ENCODE data around the gene ATP1B1. TPM values are rescaled to one million over a fixed set of nuclear protein-coding genes. Genes with fewer than 3 reads are reported as not detected.

The ATP1B1 gene
- total and polyA plus RNA-seq, 9 of the 15 experiments (the other 6 are each of a cell fraction or from before 2014, with no cell fraction given) = 0.76 to 3.0 (median 1.7) TPM

- TF ChIP-seq FOS (IDR thresholded peaks at IDR 0.05; ENCODE audit: extremely low read depth, insufficient read length) (no peak), WHSC1 (IDR thresholded peaks at IDR 0.05; ENCODE audit: low read length) (no peak), ZNF436 (CRISPR knock-in tag; IDR thresholded peaks at IDR 0.05) (no peak), PHF20 (IDR thresholded peaks at IDR 0.05; ENCODE audit: partially characterized antibody) (no peak), XRCC3 (IDR thresholded peaks at IDR 0.05) (no peak), CAMTA2 (CRISPR knock-in tag; conservative IDR thresholded peaks at IDR 0.05) (no peak), SUPT5H (IDR thresholded peaks at IDR 0.05) (no peak), ETV1 (tag; conservative IDR thresholded peaks at IDR 0.05; ENCODE audit: low read depth) (peak; percentile 37; the same call in 1 of the 2 replicates), MAZ (CRISPR knock-in tag; conservative IDR thresholded peaks at IDR 0.05 in 1 of 2, IDR thresholded peaks at IDR 0.05 in 1 of 2) (peak in 1 of 2 experiments; percentile 24; a peak in 3 of 4 replicates)
Observed at GRCh38 chr1:169105434-169106094, 926 bp upstream of the ATP1B1 start (continued).

- Histone ChIP-seq H3K9me1 (ENCODE audit: control insufficient read depth, insufficient read depth, low read length) (no peaks in the 10 kb centered on the region), H3K4me2 (ENCODE audit: insufficient read depth, low read length) (peak overlapping the region; percentile 82), H3K4me3 (peak overlapping the region; percentile 66), H3K27me3 (ENCODE audit: control insufficient read depth in 2 of 2, insufficient read depth in 2 of 2, low read length in 2 of 2) (peaks cover 15 to 40% of the 10 kb centered on the region in 2 experiments), H3K9me3 (replicated peaks; ENCODE audit: control insufficient read depth, insufficient read depth, low read depth, low read length) (no peaks in the 10 kb centered on the region), H3K27ac (ENCODE audit: extremely low read depth, low read depth, low read length) (no peak overlapping the region), H4K20me1 (replicated peaks; ENCODE audit: control insufficient read depth, insufficient read depth, low read length) (no peaks in the 10 kb centered on the region), H2AFZ (ENCODE audit: low read depth, low read length) (peak overlapping the region; percentile 86), H3K4me1 (replicated peaks in 1 of 2; ENCODE audit: control insufficient read depth in 2 of 2, insufficient read depth in 2 of 2, low read length in 2 of 2) (peaks cover 3 to 18% of the 10 kb centered on the region in 2 experiments; a peak in 4 of 5 replicates), H3K79me2 (ENCODE audit: control insufficient read depth, insufficient read depth, low read length) (no peaks in the 10 kb centered on the region), H3K9ac (ENCODE audit: insufficient read depth in 1 of 2, low read depth in 2 of 2, low read length in 2 of 2) (peak overlapping the region; percentile 44 to 94; a peak in 3 of 4 replicates), H3K36me3 (ENCODE audit: control insufficient read depth, insufficient read depth, low read length) (no peaks in the 10 kb centered on the region)
- FAIRE-seq = peak; percentile 59
- intact Hi-C loops (cut with micrococcal nuclease) (loop anchor here (5.0 to 10.0 kb wide), 2 partner anchors 438 to 660 kb away; no protein-coding TSS in a partner anchor), in situ Hi-C loops (cut with MboI) (no loop called here)
- peak; percentile 8 for ATAC-seq
- CTCF ChIA-PET (ENCODE audit: low intra/inter-chr PET ratio) = interaction anchor here (0.6 kb wide), 1 partner anchor 28 kb away, joined by 5 read pairs; no protein-coding TSS in a partner anchor
- WGBS (ENCODE audit: insufficient coverage, low coverage, missing lambda C conversion rate) = 5% methylated on average over 41 of the region's 41 CpGs
- DNase-seq (ENCODE audit: extremely low read depth in 1 of 4, low spot score in 3 of 4) = peak; percentile 22 to 36 (median 30)
- POLR2A ChIA-PET = interaction anchor here (0.6 to 2.0 kb wide), 7 partner anchors 10 to 384 kb away, joined by 3 to 5 read pairs (median 3); no protein-coding TSS in a partner anchor
- TSS peak; percentile 52 for BruUV-seq (replicated peaks)
- TF ChIP-seq IFI16 (CRISPR knock-in tag; IDR thresholded peaks at IDR 0.05) (no peak), XRCC5 (IDR thresholded peaks at IDR 0.05; ENCODE audit: low read depth, low read length) (0 out of 2 replicates have a peak, but pooled peaks have one; percentile 18), STAG1 (CRISPR knock-in tag; IDR thresholded peaks at IDR 0.05; ENCODE audit: borderline replicate concordance) (0 out of 2 replicates have a peak, but pooled peaks have one; percentile 20), ETS1 (conservative IDR thresholded peaks at IDR 0.05; ENCODE audit: control insufficient read depth, low read depth, low read length) (peak; percentile 47; the same call in 1 of the 2 replicates), FOXP4 (CRISPR knock-in tag; IDR thresholded peaks at IDR 0.05; ENCODE audit: borderline replicate concordance) (0 out of 2 replicates have a peak, but pooled peaks have one; percentile 36)
- TF ChIP-seq, protein P1, sequence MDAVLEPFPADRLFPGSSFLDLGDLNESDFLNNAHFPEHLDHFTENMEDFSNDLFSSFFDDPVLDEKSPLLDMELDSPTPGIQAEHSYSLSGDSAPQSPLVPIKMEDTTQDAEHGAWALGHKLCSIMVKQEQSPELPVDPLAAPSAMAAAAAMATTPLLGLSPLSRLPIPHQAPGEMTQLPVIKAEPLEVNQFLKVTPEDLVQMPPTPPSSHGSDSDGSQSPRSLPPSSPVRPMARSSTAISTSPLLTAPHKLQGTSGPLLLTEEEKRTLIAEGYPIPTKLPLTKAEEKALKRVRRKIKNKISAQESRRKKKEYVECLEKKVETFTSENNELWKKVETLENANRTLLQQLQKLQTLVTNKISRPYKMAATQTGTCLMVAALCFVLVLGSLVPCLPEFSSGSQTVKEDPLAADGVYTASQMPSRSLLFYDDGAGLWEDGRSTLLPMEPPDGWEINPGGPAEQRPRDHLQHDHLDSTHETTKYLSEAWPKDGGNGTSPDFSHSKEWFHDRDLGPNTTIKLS (IDR thresholded peaks at IDR 0.05; ENCODE audit: borderline replicate concordance, low read depth) = no peak
Observed at GRCh38 chr1:169106921-169107602, 572 bp downstream of the ATP1B1 start.
